ENCODE results near the gene ABHD3.

ABHD3 gene, protein sequence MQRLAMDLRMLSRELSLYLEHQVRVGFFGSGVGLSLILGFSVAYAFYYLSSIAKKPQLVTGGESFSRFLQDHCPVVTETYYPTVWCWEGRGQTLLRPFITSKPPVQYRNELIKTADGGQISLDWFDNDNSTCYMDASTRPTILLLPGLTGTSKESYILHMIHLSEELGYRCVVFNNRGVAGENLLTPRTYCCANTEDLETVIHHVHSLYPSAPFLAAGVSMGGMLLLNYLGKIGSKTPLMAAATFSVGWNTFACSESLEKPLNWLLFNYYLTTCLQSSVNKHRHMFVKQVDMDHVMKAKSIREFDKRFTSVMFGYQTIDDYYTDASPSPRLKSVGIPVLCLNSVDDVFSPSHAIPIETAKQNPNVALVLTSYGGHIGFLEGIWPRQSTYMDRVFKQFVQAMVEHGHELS

DNA sequence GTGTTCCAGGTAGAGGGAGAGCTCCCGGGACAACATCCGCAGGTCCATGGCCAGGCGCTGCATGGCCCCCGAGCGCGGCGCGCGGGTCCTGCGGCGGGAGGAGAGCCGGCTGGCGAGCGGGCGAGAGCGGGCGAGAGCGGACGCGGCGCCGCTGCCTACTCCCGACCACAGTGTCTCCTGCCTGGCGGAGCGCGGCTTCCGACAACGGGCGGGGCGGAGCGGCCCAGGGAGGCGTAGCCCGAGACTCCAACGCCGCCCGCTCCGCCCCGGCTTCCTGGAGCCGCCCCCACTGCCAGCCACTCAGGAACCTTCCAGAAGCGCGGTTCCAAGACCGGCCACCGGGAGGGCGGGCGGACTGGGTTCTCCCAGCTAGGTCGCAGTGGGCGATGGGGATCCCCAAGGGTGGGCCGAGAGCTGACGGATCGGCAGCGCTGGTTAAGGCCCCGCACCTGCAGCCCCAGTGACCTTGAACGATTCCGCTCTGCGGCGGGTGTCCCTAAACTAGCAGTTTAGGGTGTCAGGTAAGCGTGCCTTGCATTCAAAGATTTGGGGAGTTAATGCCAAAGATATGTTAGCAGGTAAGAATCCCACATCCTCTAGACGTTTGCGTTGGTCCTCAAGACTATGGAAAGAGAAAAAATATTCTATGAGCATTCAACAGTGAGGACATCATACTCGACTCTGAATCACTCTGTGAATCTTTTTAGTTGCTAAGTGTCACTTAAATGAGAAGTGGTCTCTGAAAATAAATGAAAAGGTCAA lies at the start of gene ABHD3:
Gene ABHD3 (minus strand): TSS at position 172 of the 762 bp plus-strand sequence. CDS start 109 bp downstream, at position 63.
- TF ChIP-seq GATA2 (IDR thresholded peaks at IDR 0.05; ENCODE audit: low read depth, low read length), result no peak
- no peak for TF ChIP-seq GATA3 (IDR thresholded peaks at IDR 0.05; ENCODE audit: low read depth, low read length)

DNA sequence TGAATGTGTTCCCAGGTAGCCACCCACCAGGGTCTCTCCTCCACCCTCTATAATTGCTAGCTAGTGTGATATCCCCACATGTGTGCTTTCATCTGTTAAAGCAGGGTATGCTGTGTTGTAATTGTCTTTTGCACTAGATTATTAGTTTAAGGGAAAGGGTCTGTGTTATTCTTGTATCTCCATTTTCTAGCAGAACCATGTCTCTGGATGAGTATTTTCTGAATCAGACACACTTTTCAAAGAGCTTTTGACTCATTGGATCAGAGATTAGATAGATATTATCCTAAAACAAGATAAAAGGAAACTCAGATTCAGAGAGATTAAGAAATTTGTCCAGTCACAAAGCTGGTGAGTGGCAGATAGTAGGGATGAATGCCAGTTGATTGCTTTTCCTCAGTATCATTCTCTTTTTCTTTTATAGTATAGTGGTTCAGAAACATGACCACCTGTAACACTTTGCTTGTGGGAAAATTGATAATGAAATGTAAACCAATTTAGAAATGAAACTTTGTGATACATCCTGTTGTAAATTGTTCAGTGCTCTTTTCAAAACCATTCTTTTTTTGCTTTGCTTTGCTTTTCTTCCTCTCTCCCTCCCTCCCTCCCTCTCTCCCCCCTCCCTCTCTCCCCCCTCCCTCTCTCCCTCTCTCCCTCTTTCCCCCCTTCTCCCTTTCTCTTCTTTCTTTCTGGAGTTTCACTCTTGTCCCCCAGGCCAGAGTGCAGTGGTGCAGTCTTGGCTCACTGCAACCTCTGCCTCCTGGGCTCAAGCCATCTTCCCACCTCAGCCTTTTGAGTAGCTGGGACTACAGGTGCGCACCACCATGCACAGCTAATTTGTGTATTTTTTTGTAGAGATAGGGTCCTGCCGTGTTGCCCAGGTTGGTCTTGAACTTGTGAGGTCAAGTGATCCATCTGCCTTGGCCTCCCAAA lies 43.5 kb upstream of the ABHD3 start:
- TF ChIP-seq GATA3 (IDR thresholded peaks at IDR 0.05; ENCODE audit: low read depth, low read length), result peak; percentile 55
- no peak for TF ChIP-seq GATA2 (IDR thresholded peaks at IDR 0.05; ENCODE audit: low read depth, low read length)

DNA sequence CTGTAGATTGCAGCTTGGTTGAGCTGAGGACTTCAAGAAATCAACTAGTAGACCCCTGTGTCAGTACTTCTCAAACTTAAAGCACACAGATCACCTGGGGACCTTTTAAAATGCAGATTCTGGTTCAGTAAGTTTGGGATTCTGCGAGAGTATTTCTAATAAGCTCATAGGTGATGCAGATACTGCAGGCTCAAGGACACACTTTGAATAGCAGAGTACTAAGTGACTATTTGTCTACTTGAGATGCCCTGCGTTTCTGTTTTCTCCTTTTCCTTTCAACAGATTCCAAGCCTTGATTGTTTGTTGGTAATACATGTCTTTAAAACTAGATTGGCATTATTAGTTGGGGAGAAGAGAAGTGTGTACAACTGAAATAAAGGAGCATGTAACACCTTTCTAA lies 42.7 kb upstream of the ABHD3 start:
- TF ChIP-seq GATA2 (IDR thresholded peaks at IDR 0.05; ENCODE audit: low read depth, low read length) (no peak), GATA3 (IDR thresholded peaks at IDR 0.05; ENCODE audit: low read depth, low read length) (no peak)

DNA sequence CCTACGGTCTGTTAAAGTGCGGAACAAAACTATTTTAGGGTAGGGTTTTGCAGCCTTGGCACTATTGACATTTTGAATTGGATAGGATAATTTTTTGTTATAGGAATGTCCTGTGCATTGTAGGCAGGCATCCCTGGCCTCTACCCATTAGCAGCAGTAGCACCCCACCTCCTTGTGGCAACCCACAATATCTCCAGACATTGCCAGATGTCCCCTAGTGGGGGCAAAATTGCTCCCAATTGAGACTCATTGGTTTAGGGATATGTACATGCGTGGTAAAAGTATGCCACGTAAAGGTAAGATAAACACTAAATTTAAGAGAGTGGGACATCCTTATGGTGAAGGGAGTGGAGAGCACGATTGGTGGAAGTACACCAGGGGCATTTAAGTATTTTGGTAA lies 40.7 kb upstream of the ABHD3 start:
- TF ChIP-seq GATA3 (IDR thresholded peaks at IDR 0.05; ENCODE audit: low read depth, low read length) (no peak), GATA2 (IDR thresholded peaks at IDR 0.05; ENCODE audit: low read depth, low read length) (no peak)

DNA sequence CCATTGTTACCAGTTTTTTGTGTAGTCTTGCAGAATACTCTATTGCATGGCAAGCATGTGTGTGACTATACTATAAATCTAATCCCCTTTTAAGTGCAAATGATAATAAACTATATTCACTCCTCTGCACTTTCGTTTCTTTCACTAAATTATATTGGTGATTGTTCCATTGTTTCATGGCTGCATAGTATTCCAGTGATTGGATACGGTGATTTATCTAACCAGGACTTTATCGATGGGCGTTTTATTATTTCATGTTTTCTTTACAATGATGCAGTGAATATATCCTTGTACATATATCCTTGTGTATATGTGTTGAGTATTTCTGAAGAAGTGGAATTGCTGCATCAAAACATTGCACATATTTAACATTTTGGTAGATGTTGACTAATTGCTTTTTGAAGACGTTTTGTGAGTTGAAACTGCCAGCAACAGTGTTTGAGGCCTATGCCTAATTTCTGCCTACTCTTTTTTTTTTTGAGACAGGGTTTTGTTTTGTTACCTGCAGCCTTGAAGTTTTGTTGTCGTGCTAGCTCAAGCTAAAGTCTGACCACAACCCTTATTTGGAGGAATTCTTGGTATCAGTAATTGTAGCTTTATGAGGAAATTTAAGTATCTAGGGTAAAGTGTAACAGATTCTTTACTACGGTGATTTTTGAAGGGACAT lies 38.7 kb upstream of the ABHD3 start:
- no peak for TF ChIP-seq GATA3 (IDR thresholded peaks at IDR 0.05; ENCODE audit: low read depth, low read length)
- no peak for TF ChIP-seq GATA2 (IDR thresholded peaks at IDR 0.05; ENCODE audit: low read depth, low read length)

DNA sequence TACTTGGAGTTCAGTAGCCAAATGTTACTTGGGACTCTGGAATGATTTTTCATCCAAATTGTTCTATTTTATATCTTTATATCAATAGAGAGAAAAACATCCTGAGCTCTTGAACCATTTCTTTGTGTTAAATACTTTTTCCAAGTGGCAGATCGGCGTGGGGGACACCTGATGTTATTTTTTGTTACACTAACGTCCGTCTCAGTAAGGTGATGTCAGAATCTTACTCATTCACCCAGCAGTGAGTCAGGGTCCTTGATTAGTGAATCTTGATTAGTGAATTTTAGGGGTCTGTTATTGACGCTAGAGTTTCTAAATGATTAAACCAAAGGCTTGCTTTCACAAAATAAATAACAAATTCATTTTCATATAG lies 37.7 kb upstream of the ABHD3 start:
- TF ChIP-seq GATA2 (IDR thresholded peaks at IDR 0.05; ENCODE audit: low read depth, low read length), result no peak
- no peak for TF ChIP-seq GATA3 (IDR thresholded peaks at IDR 0.05; ENCODE audit: low read depth, low read length)

DNA sequence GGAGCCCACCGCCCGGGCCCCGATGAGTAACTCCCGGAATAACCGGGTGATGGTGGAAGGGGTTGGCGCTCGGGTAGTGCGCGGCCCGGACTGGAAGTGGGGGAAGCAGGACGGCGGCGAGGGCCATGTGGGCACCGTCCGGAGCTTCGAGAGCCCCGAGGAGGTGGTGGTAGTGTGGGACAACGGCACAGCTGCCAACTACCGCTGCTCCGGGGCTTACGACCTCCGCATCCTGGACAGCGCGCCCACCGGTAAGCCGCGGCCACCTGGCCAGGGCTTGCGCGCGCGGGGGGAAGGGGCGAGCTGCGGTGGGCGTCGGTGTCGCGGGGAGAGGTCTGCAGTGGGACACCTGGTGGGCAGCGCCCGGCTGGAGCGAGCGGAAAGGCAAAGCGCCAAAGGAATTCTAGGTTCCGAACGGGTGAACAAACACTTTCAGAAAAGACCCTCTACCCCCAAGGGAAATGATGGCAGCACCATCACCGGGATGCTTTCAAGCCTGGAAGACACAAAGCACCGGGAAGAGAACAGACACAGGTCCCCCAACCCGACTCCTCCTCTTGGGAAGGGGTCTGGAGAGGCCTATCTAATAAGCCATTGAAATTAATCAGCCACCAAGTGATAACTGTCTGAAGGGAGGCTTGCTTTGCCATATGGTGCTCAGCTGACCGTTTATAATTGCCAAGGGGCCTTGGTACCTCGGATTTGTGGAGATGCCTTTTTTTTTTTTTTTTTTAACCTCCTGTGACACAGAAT lies 37.2 kb upstream of the ABHD3 start:
- no peak for TF ChIP-seq GATA3 (IDR thresholded peaks at IDR 0.05; ENCODE audit: low read depth, low read length)
- TF ChIP-seq GATA2 (IDR thresholded peaks at IDR 0.05; ENCODE audit: low read depth, low read length), result peak; percentile 27; the same call in 1 of the 2 replicates

DNA sequence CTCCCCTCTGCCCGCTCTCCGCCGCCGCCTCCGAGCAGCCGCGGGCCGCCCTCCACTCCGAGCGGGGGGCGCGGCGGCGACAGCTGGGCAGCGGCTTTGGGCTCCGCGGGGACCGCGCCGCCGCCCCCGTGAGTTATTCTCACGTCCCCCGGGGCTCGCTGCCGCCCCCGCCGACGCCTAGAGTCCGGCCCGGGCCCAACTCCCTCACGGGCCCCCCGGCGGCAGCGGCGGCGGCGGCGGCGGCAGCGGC lies 36.7 kb upstream of the ABHD3 start:
- TF ChIP-seq GATA3 (IDR thresholded peaks at IDR 0.05; ENCODE audit: low read depth, low read length) (no peak), GATA2 (IDR thresholded peaks at IDR 0.05; ENCODE audit: low read depth, low read length) (no peak)

DNA sequence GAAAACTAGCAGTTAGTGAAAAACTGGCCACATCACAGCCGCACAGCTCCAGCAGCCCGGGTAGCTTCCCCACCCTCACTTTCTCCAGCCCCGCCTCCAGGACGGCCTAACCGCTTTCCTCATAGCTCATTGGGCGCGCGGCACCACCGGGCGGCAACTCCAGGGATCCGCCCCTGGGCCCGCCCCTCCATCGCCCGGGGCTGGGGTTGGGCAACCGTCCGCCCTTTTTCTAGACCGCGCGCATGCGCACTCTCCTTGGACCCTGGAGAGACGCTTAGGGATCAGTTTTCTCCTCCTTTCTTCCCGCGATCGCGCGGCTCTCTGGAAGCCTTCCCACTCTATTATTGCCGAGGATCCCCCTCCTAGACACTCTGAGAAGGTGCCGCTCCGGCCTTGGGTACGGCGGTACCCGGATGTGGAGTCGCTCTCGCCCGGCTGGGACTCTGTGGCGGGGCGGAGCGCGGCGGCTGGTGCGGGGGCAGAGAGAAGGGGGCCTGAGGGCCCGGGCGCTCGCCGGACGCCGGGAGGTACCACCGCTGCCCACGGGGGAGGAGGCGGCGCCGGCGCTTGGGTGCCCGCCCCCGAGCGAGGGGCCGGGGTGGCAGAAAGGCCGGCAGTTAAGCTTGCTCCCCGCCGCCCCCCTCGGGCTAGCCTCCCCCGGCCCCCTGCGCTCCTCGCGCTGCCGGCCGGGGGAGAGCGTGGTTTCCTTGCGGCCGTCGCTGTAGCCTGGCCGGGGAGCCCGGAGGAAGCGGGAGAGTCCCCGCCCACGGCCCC lies 36.2 kb upstream of the ABHD3 start, which contains the start of gene MIB1:
Gene MIB1 (plus strand): TSS at position 255 of the 774 bp plus-strand sequence. CDS start 792 bp downstream, outside the sequence.
- no peak for TF ChIP-seq GATA3 (IDR thresholded peaks at IDR 0.05; ENCODE audit: low read depth, low read length)
- TF ChIP-seq GATA2 (IDR thresholded peaks at IDR 0.05; ENCODE audit: low read depth, low read length), result no peak

DNA sequence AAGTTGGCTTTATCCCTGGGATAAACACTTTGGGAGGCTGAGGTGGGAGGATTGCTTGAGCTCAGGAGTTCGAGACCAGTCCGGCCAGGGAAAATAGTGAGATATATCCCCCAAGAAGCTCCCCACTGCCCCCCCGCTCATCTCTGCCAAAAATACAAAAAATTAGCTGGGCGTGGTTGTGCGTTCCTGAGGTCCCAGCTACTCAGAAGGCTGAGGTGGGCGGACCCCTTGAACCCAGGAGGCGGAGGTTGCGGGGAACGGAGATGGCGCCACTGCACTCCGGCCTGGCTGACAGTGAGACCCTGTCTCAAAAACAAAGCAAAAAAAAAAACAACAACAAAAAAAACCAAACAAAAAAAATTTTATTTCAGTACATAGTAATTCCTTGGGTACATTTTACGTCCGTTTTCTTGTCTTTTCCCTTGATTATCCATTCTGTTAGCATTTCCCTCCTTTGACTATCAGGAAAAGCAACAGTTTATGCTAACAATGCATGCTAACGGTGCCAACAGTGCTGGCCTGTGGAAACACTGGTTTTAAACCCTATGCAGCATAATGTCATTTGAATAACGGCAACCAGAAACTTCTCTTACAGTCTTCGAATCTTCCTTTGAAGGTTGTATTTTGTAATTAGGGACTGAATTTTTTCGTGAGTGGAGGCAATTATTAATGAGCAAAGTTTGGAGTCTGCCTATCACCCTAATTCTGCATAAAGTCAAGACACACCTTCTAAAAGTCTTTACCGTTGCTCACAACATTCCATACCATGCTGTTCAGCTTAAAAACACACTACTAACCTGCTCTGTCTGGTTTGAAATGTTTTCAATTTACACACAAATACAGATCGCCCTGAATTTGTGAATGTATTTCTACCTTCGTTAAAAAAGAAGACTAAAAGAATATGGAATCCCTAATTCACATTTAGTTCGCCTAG lies 35.3 kb upstream of the ABHD3 start:
- TF ChIP-seq GATA2 (IDR thresholded peaks at IDR 0.05; ENCODE audit: low read depth, low read length), result no peak
- TF ChIP-seq GATA3 (IDR thresholded peaks at IDR 0.05; ENCODE audit: low read depth, low read length), result no peak

DNA sequence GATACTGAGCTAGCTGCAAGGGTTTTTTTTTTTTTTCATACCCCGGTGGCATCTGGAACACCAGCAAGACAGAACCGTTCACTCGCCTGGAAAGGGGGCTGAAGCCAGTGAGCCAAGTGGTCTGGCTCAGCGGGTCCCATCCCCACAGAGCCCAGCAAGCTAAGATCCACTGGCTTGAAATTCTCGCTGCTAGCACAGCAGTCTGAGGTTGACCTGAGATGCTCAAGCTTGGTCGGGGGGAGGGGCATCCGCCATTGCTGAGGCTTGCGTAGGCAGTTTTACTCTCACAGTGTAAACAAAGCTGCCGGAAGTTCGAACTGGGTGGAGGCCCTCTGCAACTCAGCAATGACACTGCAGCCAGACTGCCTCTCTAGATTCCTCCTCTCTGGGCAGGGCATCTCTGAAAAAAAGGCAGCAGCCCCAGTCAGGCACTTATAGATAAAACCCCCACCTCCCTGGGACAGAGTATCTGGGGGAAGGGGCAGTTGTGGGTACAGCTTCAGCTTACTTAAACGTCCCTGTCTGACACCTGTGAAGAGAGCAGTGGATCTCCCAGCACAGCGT lies 31.0 kb upstream of the ABHD3 start:
- no peak for TF ChIP-seq GATA2 (IDR thresholded peaks at IDR 0.05; ENCODE audit: low read depth, low read length)
- TF ChIP-seq GATA3 (IDR thresholded peaks at IDR 0.05; ENCODE audit: low read depth, low read length), result no peak

All from SH-SY5Y (cell line).